Spleen (tissue), 11 donors: Measurements from ENCODE around the gene SYNDIG1. TPM values are rescaled to one million over a fixed set of nuclear protein-coding genes. Genes with fewer than 3 reads are reported as not detected.

Experiments used
- DNase-seq: peaks from one replicate; pipeline ENCODE4 v3.0.0-alpha.2; 2020
- H3K27ac ChIP-seq, 8 donors: fragments of 200-600 bp; sonication (generic) in 7 of 8; 1 replicate in 4 of 8; 2 replicates in 4 of 8; pipeline versions ENCODE4 v1.5.0 to v1.8.0; 2016 to 2021; ENCODE audit warnings: inconsistent platforms in 4 of 8, mild to moderate bottlenecking in 4 of 8, moderate library complexity in 1 of 8
- H3K27me3 ChIP-seq, 7 donors: fragments of 200-600 bp; sonication (generic) in 6 of 7; replicated peaks in 1 of 7; 1 replicate in 4 of 7; 2 replicates in 3 of 7; pipeline versions ENCODE4 v1.5.0 to v1.8.0; 2016 to 2021; ENCODE audit warnings: inconsistent platforms in 3 of 7, mild to moderate bottlenecking in 1 of 7
- H3K36me3 ChIP-seq, 6 donors: fragments of 200-600 bp; sonication (generic) in 5 of 6; 1 replicate in 4 of 6; 2 replicates in 2 of 6; pipeline versions ENCODE4 v1.5.0 to v1.8.0; 2016 to 2021; ENCODE audit warnings: inconsistent platforms in 2 of 6
- H3K4me1 ChIP-seq, 6 donors: fragments of 200-600 bp; sonication (generic) in 5 of 6; 1 replicate in 3 of 6; 2 replicates in 3 of 6; pipeline versions ENCODE4 v1.5.0 to v1.8.0; 2016 to 2021; ENCODE audit warnings: inconsistent platforms in 3 of 6
- H3K4me3 ChIP-seq, 8 donors: fragments of 200-600 bp; sonication (generic) in 7 of 8; 1 replicate in 4 of 8; 2 replicates in 4 of 8; pipeline versions ENCODE4 v1.5.0 to v1.8.0; 2016 to 2021; ENCODE audit warnings: inconsistent platforms in 4 of 8, mild to moderate bottlenecking in 4 of 8, moderate library complexity in 2 of 8
- H3K9me3 ChIP-seq, 8 donors: fragments of 200-600 bp; sonication (generic) in 7 of 8; 1 replicate in 4 of 8; 2 replicates in 4 of 8; pipeline versions ENCODE4 v1.5.0 to v1.8.0; 2016 to 2021; ENCODE audit warnings: inconsistent platforms in 4 of 8
- POLR2A ChIP-seq, 3 donors: fragments of 450-650 bp; IDR thresholded peaks; one replicate each; pipeline ENCODE4 v1.5.1; 2017; ENCODE audit warnings: antibody characterized with exemption in 3 of 3, mild to moderate bottlenecking in 1 of 3
- POLR2AphosphoS5 ChIP-seq, 3 donors: sonication (generic); formaldehyde crosslinking; IDR thresholded peaks; one replicate each; pipeline ENCODE4 v1.5.1; 2017; ENCODE audit warnings: antibody characterized with exemption in 3 of 3
- WGBS, 5 donors: extraction: QIAGEN DNeasy Blood & Tissue Kit in 3 of 5; methylation state at CpG; one replicate each; pipeline versions ENCODE4 v1.1.5 to v1.1.7; 2013 to 2018; 5-methylcytosine and 5-hydroxymethylcytosine counted together
- intact Hi-C: fragments of 100-400 bp; cut with DNase I; formaldehyde crosslinking; loops from one replicate; pipeline ENCODE4 v1.15.0; 2023; ENCODE audit warnings: low total_unique reads
- polyA plus RNA-seq, 3 donors: library from polyadenylated mRNA; stranded (reverse); fragments of 200-250 nt; gene quantifications; one replicate each; pipeline ENCODE4 v1.2.1, GENCODE V29; 2013
- total RNA-seq, 7 donors: library from RNA; depleted of rRNA in 3 of 7; stranded (reverse); fragments of >200 nt in 3 of 7; fragmentation: NEBNext Ultra II Directional in 4 of 7; extraction: Animal tissue kit (Norgen Biotek cat#: 25700) in 4 of 7; gene quantifications; one replicate each; pipeline versions ENCODE4 v1.1.0 to v1.2.1, GENCODE V29; 2016 to 2021
- TF ChIP-seq, protein P1 (sequence below), 11 experiments: fragments of 200-600 bp in 7 of 11; fragments of 450-650 bp in 4 of 11; sonication (generic) in 4 of 11; IDR thresholded peaks in 8 of 11; conservative IDR thresholded peaks in 3 of 11; 1 replicate in 7 of 11; 2 replicates in 4 of 11; pipeline versions ENCODE4 v1.4.0 to v1.8.0; 2016 to 2021; ENCODE audit warnings: antibody characterized with exemption in 11 of 11, inconsistent platforms in 4 of 11, mild to moderate bottlenecking in 1 of 11
- donor health status: healthy with polysubstance abuse.
- donor health status: DM: no; HTN: no; CAD: no; lungs with moderate emphysema.
- donor health status: DM: no; HTN: no; CAD: no.
- donor health status: Bipolar disorder and iron deficiency.
- donor health status: healthy.
- donor health status: DM: no; HTN: no; CAD: no.
- donor health status: DM: yes; HTN: yes; CAD: no.

Gene SYNDIG1
- total and polyA plus RNA-seq, 10 donors: 0.70 to 3.5 (median 1.3) TPM

DNA sequence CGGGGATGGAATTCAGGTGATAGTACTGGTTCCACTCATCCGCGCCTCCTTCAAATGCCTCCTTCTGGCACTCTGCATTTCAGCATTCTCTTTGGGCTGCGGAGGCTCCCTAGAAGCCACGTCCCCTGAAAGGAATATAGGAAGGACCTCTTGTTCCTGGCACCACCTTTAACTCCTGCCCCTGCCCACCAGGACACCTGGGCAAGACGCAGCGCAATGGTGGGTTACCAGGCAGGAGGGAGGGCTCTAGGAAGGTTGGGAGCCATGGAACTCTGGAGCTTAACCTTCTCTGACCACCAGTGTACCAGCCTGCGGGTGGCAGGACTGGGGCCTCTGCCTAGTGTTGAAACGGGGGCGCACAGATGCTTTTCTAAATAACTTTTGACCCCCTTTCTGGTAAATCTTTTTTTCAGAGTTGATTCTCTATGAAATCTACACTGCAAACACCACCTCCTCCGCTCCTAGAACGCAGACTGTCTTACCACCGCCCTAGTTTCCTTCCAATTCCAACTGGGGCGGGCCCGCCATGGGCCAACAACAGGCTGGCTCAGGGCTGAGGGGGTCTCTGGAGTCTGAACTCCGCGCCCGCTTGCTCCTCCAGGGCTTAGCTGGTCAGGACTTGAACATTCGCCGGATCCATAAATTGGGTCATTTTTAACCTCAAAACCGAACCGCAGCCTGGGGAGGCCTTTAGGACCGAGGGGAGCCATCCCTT is 871 bp upstream of the SYNDIG1 start:
- Histone ChIP-seq H3K9me3 (no peaks in the 10 kb centered on the region), H3K4me1 (peaks cover 3 to 29% (median 12%) of the 10 kb centered on the region in 6 donors), H3K27ac (no peak overlapping the region), H3K27me3 (peaks cover 0 to 87% (median 33%) of the 10 kb centered on the region in 7 donors), H3K36me3 (no peaks in the 10 kb centered on the region), H3K4me3 (peak overlapping the region in 3 of 8 donors; percentile 2 to 62 (median 40))
- no peak for DNase-seq
- TF ChIP-seq POLR2A (IDR thresholded peaks at IDR 0.05): no peak
- TF ChIP-seq, protein P1, sequence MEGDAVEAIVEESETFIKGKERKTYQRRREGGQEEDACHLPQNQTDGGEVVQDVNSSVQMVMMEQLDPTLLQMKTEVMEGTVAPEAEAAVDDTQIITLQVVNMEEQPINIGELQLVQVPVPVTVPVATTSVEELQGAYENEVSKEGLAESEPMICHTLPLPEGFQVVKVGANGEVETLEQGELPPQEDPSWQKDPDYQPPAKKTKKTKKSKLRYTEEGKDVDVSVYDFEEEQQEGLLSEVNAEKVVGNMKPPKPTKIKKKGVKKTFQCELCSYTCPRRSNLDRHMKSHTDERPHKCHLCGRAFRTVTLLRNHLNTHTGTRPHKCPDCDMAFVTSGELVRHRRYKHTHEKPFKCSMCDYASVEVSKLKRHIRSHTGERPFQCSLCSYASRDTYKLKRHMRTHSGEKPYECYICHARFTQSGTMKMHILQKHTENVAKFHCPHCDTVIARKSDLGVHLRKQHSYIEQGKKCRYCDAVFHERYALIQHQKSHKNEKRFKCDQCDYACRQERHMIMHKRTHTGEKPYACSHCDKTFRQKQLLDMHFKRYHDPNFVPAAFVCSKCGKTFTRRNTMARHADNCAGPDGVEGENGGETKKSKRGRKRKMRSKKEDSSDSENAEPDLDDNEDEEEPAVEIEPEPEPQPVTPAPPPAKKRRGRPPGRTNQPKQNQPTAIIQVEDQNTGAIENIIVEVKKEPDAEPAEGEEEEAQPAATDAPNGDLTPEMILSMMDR (IDR thresholded peaks at IDR 0.05 in 8 of 11, conservative IDR thresholded peaks at IDR 0.05 in 3 of 11): no peak
- TF ChIP-seq POLR2AphosphoS5 (IDR thresholded peaks at IDR 0.05): no peak
- intact Hi-C loops: no loop called here
- 39 to 54% (median 41%) methylated on average over 22 to 23 of the region's 23 CpGs for WGBS, 5 donors

- DNase-seq: no peak
- WGBS, 5 donors: 2 to 12% (median 3%) methylated on average over 37 to 62 of the region's 62 CpGs
- Histone ChIP-seq H3K27ac (no peak overlapping the region), H3K27me3 (peaks cover 0 to 75% (median 33%) of the 10 kb centered on the region in 7 donors), H3K36me3 (no peaks in the 10 kb centered on the region), H3K9me3 (no peaks in the 10 kb centered on the region), H3K4me1 (peaks cover 3 to 29% (median 12%) of the 10 kb centered on the region in 6 donors), H3K4me3 (peak overlapping the region in 7 of 8 donors; percentile 19 to 62 (median 26))
- TF ChIP-seq POLR2AphosphoS5 (IDR thresholded peaks at IDR 0.05): no peak
- TF ChIP-seq, protein P1 (IDR thresholded peaks at IDR 0.05 in 8 of 11, conservative IDR thresholded peaks at IDR 0.05 in 3 of 11): no peak
- TF ChIP-seq POLR2A (IDR thresholded peaks at IDR 0.05): no peak
- intact Hi-C loops: no loop called here
Observed at GRCh38 chr20:24469894-24470745, 691 bp downstream of the SYNDIG1 start.

DNA sequence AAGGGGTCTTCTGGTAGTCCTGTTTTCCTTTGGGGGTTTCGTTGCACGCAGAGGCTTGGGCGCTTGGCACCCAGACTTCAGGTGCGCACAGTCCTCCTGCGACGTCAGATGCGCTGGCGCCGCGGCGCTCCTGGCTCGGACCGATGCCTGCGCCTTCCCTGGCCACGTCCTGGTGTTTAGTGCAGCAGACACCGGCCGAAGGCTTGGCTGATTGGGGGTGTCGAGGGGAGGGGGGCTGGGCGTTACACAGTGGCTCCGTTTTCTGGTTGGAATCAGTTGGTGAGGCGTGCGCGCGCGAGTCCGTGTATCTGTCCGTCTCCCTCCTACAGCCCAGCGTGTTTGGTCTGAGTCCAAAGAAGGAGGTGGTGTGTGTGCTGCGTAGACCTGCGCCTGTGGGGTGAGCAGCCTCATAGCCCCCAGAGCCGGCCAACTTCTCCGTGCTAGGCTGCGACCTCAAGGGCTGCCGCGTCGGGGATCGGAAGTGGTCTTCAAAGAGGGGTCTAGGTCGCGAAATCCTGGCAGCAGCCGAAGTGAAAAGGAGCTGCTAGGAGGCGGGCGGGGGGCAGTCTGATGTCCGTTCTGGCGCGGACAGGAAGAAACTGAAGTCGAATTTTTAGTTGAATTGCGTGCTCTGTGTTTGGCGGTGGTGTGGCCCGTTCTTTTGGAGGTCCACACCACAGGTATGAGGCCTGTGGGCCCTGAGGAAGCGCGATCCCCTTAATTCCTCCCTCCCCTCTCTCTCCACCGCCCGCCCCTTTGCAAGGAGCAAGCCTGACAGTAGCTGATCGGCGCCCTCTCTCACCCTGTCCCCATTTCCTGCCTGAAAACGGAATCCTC is 1.5 kb downstream of the SYNDIG1 start:
- Histone ChIP-seq H3K4me1 (peaks cover 3 to 29% (median 12%) of the 10 kb centered on the region in 6 donors), H3K4me3 (peak overlapping the region in 6 of 8 donors; percentile 8 to 62 (median 30)), H3K9me3 (no peaks in the 10 kb centered on the region), H3K27me3 (peaks cover 0 to 74% (median 33%) of the 10 kb centered on the region in 7 donors), H3K27ac (no peak overlapping the region), H3K36me3 (no peaks in the 10 kb centered on the region)
- TF ChIP-seq, protein P1 (IDR thresholded peaks at IDR 0.05 in 8 of 11, conservative IDR thresholded peaks at IDR 0.05 in 3 of 11): no peak
- TF ChIP-seq POLR2A (IDR thresholded peaks at IDR 0.05) (no peak), POLR2AphosphoS5 (IDR thresholded peaks at IDR 0.05) (no peak)
- no peak for DNase-seq
- WGBS, 5 donors: 2 to 5% (median 4%) methylated on average over 29 to 56 of the region's 56 CpGs
- intact Hi-C loops: no loop called here
